ENCODE measurements around the gene TMEM212.
"Not testable (repeated sequence)": the region's sequence is repeated elsewhere in the genome, so short reads cannot be mapped to it uniquely, and the experiment has no call there.

Gene TMEM212

GRCh38 chr3:171834461-171834801 lies 8.7 kb upstream of the TMEM212 start:
- no peak for DNase-seq (ENCODE audit: low read depth)

- DNase-seq (ENCODE audit: low read depth): no peak
Measured at GRCh38 chr3:171835116-171835515, 8.0 kb upstream of the TMEM212 start.

GRCh38 chr3:171835613-171836012 lies 7.5 kb upstream of the TMEM212 start:
- DNase-seq (ENCODE audit: low read depth): no peak

GRCh38 chr3:171836855-171837254 lies 6.3 kb upstream of the TMEM212 start:
- DNase-seq (ENCODE audit: low read depth): no peak

GRCh38 chr3:171837698-171838097 lies 5.5 kb upstream of the TMEM212 start:
- DNase-seq (ENCODE audit: low read depth): no peak

DNA sequence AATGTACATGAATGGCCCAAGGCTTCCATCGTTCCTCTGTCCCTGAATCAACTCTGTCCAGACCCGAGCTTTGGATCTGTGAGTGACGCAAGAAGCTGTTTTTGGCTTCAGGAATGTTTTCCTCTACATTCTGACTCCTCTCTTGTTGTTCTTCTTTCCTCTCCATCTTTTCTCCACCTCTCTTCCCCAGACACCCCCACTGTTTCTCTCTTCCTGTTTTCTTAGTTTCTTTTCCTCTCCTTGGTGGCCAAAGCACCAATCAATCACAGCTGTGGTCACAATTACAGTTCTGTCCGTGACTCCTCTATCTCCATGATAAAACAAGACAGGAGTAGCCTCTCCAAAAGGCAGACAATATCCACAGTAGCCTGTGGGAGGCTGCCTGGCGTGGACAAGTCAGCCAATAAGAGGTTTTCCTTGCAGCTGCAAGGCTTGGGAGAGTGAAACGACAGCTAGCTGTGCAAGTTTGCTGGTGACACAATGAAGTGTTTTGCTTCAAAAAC lies 4.9 kb upstream of the TMEM212 start:
- no peak for DNase-seq (ENCODE audit: low read depth)

DNA sequence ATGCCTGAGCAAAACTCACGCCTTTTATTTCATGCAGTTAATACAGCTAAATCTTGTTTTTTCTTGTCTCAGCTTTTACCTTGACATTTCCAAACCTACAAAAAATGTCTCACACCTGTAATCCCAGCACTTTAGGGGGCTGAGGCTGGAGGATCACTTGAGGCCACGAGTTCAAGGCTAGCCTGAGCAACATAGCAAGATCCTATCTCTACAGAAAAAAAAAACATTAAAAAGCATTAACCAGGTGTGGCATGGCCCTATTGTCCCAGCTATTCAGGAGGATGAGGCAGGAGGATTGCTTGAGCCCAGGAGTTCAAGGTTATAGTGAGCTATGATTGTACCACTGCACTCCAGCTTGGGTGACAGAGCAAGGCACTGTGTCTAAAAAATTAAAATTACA lies 3.9 kb upstream of the TMEM212 start:
- no peak for DNase-seq (ENCODE audit: low read depth)

- DNase-seq (ENCODE audit: low read depth): no peak
Measured at GRCh38 chr3:171840445-171840810, 2.7 kb upstream of the TMEM212 start.

- no peak for DNase-seq (ENCODE audit: low read depth)
Measured at GRCh38 chr3:171840811-171841619, 2.1 kb upstream of the TMEM212 start.

DNA sequence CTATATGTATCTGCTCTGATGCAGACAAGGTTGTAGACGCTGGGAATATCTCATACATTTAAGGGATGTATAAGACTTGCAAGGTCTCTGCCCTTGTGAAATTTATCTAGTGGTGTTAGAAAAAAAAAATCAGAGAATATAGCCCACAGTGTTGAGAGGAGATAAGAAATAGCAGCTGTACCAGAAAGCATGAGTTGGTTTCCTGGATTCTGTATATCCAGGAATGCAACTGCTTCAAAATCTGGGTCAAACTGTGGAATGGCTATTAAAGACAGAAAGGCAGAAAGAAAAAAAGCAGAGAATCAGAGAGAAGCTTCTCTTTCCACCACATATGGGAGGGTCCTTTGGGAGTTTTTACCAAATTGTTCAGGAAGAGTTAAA lies 1.5 kb upstream of the TMEM212 start:
- DNase-seq (ENCODE audit: low read depth): no peak

- DNase-seq (ENCODE audit: low read depth): no peak
Measured at GRCh38 chr3:171844873-171845272, 1.7 kb downstream of the TMEM212 start.

DNA sequence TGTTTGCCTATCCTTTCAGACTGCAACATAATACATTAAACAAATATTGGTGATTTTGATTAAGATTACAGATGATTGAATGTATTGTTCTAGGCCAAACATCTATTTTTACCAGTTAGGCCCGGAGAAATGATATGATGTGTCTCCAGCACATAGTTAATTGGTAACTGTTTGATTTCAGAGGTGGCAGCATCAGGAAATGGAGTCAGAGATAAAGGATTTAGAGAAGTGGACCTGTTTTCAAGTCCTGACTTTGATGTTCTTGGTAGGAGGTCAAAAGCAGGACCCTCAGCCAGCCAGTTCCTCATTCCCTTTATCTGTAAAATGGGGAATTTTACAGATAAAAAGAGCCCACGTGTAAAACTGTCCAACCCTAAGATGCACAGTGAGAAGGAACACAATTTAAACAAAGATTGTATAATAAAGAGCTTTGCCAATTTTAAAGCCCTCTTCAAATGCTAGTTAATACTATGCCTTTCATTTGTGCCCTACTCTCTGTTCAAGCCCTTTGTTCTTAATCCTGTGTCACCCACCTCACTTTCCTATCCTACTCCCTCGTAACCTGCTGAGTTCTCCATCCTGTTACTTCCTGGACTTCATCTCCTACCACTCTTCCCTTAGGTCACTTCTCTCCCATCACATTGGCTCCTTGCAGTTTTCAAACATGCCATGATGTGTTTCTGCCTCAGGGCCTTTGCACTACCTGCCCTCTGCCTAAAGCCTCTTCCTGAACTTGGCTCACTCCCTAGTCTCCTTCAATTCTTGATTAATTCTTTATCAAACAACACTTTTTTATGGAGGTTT lies 2.5 kb downstream of the TMEM212 start:
- DNase-seq (ENCODE audit: low read depth): no peak

GRCh38 chr3:171846597-171846996 lies 3.4 kb downstream of the TMEM212 start:
- no peak for DNase-seq (ENCODE audit: low read depth)

- DNase-seq (ENCODE audit: low read depth): no peak
Measured at GRCh38 chr3:171847133-171847532, 4.0 kb downstream of the TMEM212 start.

- no peak for DNase-seq (ENCODE audit: low read depth)
Measured at GRCh38 chr3:171847595-171848259, 4.6 kb downstream of the TMEM212 start.

GRCh38 chr3:171849617-171850319 lies 6.6 kb downstream of the TMEM212 start:
- DNase-seq (ENCODE audit: low read depth): no peak

DNA sequence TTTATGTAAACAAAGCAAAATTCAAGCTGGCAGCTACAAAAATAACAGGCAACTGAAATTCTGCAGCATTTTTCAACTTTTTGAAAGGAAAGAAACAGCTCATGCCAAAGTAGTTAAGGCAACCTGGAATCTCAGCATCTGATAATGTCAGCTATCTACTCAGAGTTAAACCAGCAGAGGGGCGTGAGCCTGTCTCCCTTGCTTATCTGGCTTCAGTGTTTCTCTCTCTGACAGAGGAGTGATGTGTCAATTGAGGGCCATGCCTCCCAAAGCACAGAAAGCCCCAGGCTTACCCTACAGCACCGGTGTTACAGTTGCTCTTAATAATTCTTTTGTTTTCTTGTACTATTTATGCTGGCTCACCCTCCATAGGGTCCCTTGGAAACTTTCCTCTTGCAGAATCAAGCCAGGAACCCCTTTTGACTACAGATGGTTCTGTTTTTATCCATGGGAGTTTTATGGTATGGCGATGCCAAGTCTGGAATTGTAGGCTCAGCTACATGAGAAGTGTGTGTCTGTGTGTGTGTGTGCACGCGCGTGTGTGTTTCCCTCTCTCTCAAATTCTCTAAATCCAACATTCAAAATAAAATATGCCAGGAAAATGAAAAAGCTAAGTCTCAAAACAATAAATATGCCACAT lies 7.3 kb downstream of the TMEM212 start:
- no peak for DNase-seq (ENCODE audit: low read depth)

DNA sequence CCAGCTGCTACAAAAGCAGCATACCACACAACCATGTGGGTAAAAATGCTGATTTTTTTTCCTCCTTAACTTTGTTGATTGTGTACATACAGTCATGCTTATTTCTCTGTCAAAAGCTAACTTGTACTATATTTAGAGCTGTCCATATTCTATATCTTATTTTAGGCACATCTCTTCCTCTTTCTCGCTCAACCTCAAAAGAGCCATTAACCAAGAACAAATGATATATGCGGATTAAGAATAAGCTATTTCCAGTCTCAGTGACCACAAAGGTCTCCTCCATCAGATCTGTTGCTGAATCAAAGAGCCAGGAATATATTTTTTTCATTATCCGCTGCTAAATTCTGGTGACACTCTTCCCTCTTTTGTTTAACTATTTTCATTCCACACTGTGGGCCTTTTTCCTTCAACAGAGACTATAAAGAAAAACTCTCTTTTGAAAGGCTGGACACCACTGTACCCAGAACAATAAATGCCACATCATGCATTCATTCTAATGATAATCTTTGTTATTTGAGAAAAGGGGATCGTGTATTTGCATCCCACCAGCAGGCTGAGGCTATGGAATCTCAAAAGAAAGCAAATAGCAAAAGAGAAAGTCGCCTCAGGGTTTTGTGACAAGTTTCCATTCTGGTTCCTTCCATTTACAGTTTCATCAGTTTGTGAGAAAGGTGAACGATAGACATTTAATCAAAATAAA lies 8.0 kb downstream of the TMEM212 start:
- no peak for DNase-seq (ENCODE audit: low read depth)

GRCh38 chr3:171851660-171852058 lies 8.5 kb downstream of the TMEM212 start:
- no peak for DNase-seq (ENCODE audit: low read depth)

GRCh38 chr3:171854649-171855305 lies 11.6 kb downstream of the TMEM212 start:
- no peak for DNase-seq (ENCODE audit: low read depth)

GRCh38 chr3:171858770-171859169 lies 15.6 kb downstream of the TMEM212 start:
- DNase-seq (ENCODE audit: low read depth): not testable (repeated sequence)

All from stimulated activated CD8-positive, alpha-beta memory T cell treated with anti-CD3 and anti-CD28 coated beads, Interleukin-4, amount 100 ng/mL, for 24 hours (primary cell).